Karpas-422 (cell line): ENCODE measurements around the gene MAP7. TPM values are rescaled to one million over a fixed set of nuclear protein-coding genes. Genes with fewer than 3 reads are reported as not detected.

Experiments used
- DNase-seq: peaks from one replicate; pipeline ENCODE4 v3.0.0-alpha.2; 2015
- H2AFZ ChIP-seq: fragments of 200-600 bp; sonication (generic); 2 replicates; pipeline ENCODE4 v1.6.1; 2014; ENCODE audit warnings: antibody characterized with exemption, low read length, mixed read lengths
- H3K27ac ChIP-seq: fragments of 200-600 bp; sonication (generic); 2 replicates; pipeline ENCODE4 v1.5.1; 2014; ENCODE audit warnings: mild to moderate bottlenecking, low read length, moderate library complexity
- H3K27me3 ChIP-seq: fragments of 200-600 bp; sonication (generic); 2 replicates; pipeline ENCODE4 v1.6.1; 2014; ENCODE audit warnings: low read length, mixed read lengths
- H3K36me3 ChIP-seq: fragments of 200-600 bp; sonication (generic); 2 replicates; pipeline ENCODE4 v1.6.1; 2014; ENCODE audit warnings: low read length, mixed read lengths; ENCODE audit not compliant: insufficient read depth
- H3K4me1 ChIP-seq: fragments of 200-600 bp; sonication (generic); 2 replicates; pipeline ENCODE4 v1.6.1; 2014; ENCODE audit warnings: mild to moderate bottlenecking, low read length, mixed read lengths
- H3K4me2 ChIP-seq: fragments of 200-600 bp; sonication (generic); 2 replicates; pipeline ENCODE4 v1.6.1; 2014; ENCODE audit warnings: low read length, low read depth, mild to moderate bottlenecking; ENCODE audit not compliant: poor library complexity, severe bottlenecking
- H3K4me3 ChIP-seq: fragments of 200-600 bp; sonication (generic); 2 replicates; pipeline ENCODE4 v1.5.1; 2014; ENCODE audit warnings: mild to moderate bottlenecking, antibody characterized with exemption, low read length, mixed read lengths
- H3K79me2 ChIP-seq: fragments of 200-600 bp; sonication (generic); 2 replicates; pipeline ENCODE4 v1.6.1; 2014; ENCODE audit warnings: mild to moderate bottlenecking, low read length, mixed read lengths
- H3K9ac ChIP-seq: fragments of 200-600 bp; sonication (generic); 2 replicates; pipeline ENCODE4 v1.6.0; 2014; ENCODE audit warnings: low read length
- H3K9me2 ChIP-seq: fragments of 200-600 bp; sonication (generic), shearing (Covaris generic); replicated peaks from 2 replicates; pipeline ENCODE4 v1.6.0; 2014; ENCODE audit warnings: mild to moderate bottlenecking, low read length, moderate library complexity; ENCODE audit not compliant: insufficient read depth
- H3K9me3 ChIP-seq: fragments of 300-700, 200-600 bp; sonication (generic); 2 replicates; pipeline ENCODE4 v1.6.1; 2014; ENCODE audit warnings: low read length, mixed read lengths
- H4K20me1 ChIP-seq: fragments of 200-600 bp; sonication (generic); 2 replicates; pipeline ENCODE4 v1.6.1; 2014; ENCODE audit warnings: mild to moderate bottlenecking, antibody characterized with exemption, low read length, low read depth; ENCODE audit not compliant: insufficient read depth
- total RNA-seq: library from RNA; depleted of rRNA; stranded (reverse); fragments of >200 nt; shearing (Covaris generic); gene quantifications from 2 replicates; pipeline ENCODE4 v1.2.3, GENCODE V29; 2014; ENCODE audit warnings: low replicate concordance

The MAP7 gene
- total RNA-seq, 1 experiment from 2014 or later: not detected

DNA sequence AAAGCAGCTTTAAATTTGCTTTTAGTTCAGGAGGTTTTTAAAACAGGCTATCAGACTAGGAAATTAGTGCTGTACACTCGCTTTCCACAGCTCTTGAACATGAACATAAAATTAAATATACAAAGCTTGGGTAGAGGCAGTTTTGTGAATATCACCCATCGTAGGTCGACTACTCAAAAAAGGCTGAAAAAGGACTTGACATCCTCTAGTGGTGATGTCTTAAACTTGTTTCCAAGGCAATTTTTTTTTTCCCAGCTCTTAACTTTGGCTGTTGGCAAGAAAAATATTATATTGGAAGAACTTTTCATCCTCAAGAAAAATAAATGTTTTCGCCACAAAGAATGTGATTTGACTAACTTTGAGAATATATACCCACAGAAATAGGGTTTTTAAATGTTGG is 2.9 kb downstream of the MAP7 start:
- no peaks in the 10 kb centered on the region for H3K79me2 ChIP-seq
- no peak overlapping the region for H3K4me2 ChIP-seq
- peak; percentile 54 for DNase-seq
- no peaks in the 10 kb centered on the region for H3K9me2 ChIP-seq
- no peaks in the 10 kb centered on the region for H3K9me3 ChIP-seq
- H3K4me3 ChIP-seq: no peak overlapping the region
- no peak overlapping the region for H3K27ac ChIP-seq
- no peaks in the 10 kb centered on the region for H4K20me1 ChIP-seq
- no peaks in the 10 kb centered on the region for H3K27me3 ChIP-seq
- H3K4me1 ChIP-seq: no peaks in the 10 kb centered on the region
- no peak overlapping the region for H3K9ac ChIP-seq
- no peaks in the 10 kb centered on the region for H3K36me3 ChIP-seq
- H2AFZ ChIP-seq: no peak overlapping the region

GRCh38 chr6:136546331-136546730 is 3.9 kb downstream of the MAP7 start:
- Histone ChIP-seq H3K4me3 (no peak overlapping the region), H3K9me3 (no peaks in the 10 kb centered on the region), H2AFZ (no peak overlapping the region), H3K36me3 (no peaks in the 10 kb centered on the region), H3K27me3 (no peaks in the 10 kb centered on the region), H3K4me1 (no peaks in the 10 kb centered on the region), H3K9ac (no peak overlapping the region), H3K9me2 (no peaks in the 10 kb centered on the region), H3K79me2 (no peaks in the 10 kb centered on the region), H3K27ac (no peak overlapping the region), H3K4me2 (no peak overlapping the region), H4K20me1 (no peaks in the 10 kb centered on the region)
- no peak for DNase-seq

DNA sequence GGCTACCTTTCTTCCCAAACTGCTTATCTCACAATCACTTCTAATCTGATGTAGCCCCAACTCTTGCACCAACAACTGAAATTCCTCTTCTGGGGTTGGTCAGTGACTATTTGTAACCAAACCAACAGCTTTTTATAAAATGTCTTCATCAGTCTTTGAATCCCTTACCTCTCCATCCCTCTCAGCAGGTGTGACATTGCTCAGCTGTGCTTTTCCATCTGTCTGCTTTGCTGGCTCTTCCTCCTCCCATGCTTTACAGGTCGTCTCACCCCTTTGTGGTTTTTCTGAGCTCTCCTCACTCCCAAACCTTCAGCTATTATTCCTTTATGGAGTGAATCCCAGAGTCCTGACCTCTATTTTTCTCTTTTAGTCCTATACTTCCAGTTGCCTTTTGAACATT is 5.9 kb downstream of the MAP7 start:
- no peaks in the 10 kb centered on the region for H3K27me3 ChIP-seq
- no peaks in the 10 kb centered on the region for H4K20me1 ChIP-seq
- no peaks in the 10 kb centered on the region for H3K79me2 ChIP-seq
- DNase-seq: no peak
- H2AFZ ChIP-seq: no peak overlapping the region
- no peak overlapping the region for H3K27ac ChIP-seq
- no peak overlapping the region for H3K9ac ChIP-seq
- H3K9me3 ChIP-seq: no peaks in the 10 kb centered on the region
- no peaks in the 10 kb centered on the region for H3K4me1 ChIP-seq
- H3K36me3 ChIP-seq: no peaks in the 10 kb centered on the region
- no peaks in the 10 kb centered on the region for H3K9me2 ChIP-seq
- H3K4me2 ChIP-seq: no peak overlapping the region
- H3K4me3 ChIP-seq: no peak overlapping the region

- H3K9me2 ChIP-seq: no peaks in the 10 kb centered on the region
- DNase-seq: no peak
Observed at GRCh38 chr6:136541395-136541794, 8.8 kb downstream of the MAP7 start.

GRCh38 chr6:136539967-136540652 is 10.1 kb downstream of the MAP7 start:
- Histone ChIP-seq H3K4me1 (no peaks in the 10 kb centered on the region), H3K27ac (no peak overlapping the region), H3K79me2 (no peaks in the 10 kb centered on the region), H2AFZ (no peak overlapping the region), H3K9ac (no peak overlapping the region), H3K36me3 (no peaks in the 10 kb centered on the region), H3K4me2 (no peak overlapping the region), H3K27me3 (no peaks in the 10 kb centered on the region), H4K20me1 (no peaks in the 10 kb centered on the region), H3K9me3 (no peaks in the 10 kb centered on the region), H3K4me3 (no peak overlapping the region), H3K9me2 (no peaks in the 10 kb centered on the region)
- DNase-seq: no peak

More at GRCh38 chr6:136541395-136541794, 8.8 kb downstream of the MAP7 start:
- Histone ChIP-seq H3K79me2 (no peaks in the 10 kb centered on the region), H3K4me3 (no peak overlapping the region), H3K27ac (no peak overlapping the region), H3K9ac (no peak overlapping the region), H3K4me1 (no peaks in the 10 kb centered on the region), H2AFZ (no peak overlapping the region), H3K4me2 (no peak overlapping the region), H3K27me3 (no peaks in the 10 kb centered on the region), H4K20me1 (no peaks in the 10 kb centered on the region), H3K9me3 (no peaks in the 10 kb centered on the region), H3K36me3 (no peaks in the 10 kb centered on the region)

DNA sequence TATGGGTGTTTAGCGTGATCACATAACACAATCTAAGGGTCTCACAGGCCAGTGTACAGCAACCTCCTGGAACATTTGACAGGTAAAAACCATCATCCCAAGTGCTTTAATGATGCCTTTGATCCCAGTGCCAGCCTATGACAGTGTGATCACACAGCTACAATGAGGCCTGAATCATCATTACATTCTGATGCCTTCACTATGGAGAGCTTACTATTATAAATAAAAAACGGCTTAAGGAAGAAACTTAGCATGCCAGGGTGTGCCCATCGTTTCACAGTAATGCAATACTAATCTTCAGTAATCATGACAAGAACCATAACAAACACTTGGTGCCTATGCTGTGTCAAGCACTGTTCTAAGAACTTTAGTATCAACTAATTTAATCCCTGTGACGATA is 11.4 kb downstream of the MAP7 start:
- H3K9me3 ChIP-seq: no peaks in the 10 kb centered on the region
- no peak overlapping the region for H3K27ac ChIP-seq
- H3K79me2 ChIP-seq: no peaks in the 10 kb centered on the region
- DNase-seq: no peak
- H3K4me1 ChIP-seq: no peaks in the 10 kb centered on the region
- H3K36me3 ChIP-seq: no peaks in the 10 kb centered on the region
- H4K20me1 ChIP-seq: no peaks in the 10 kb centered on the region
- no peak overlapping the region for H3K9ac ChIP-seq
- H3K4me2 ChIP-seq: no peak overlapping the region
- no peak overlapping the region for H3K4me3 ChIP-seq
- H3K9me2 ChIP-seq: no peaks in the 10 kb centered on the region
- no peaks in the 10 kb centered on the region for H3K27me3 ChIP-seq
- H2AFZ ChIP-seq: no peak overlapping the region

GRCh38 chr6:136535880-136536650 is 14.2 kb downstream of the MAP7 start:
- Histone ChIP-seq H3K9me2 (no peaks in the 10 kb centered on the region), H4K20me1 (no peaks in the 10 kb centered on the region), H3K36me3 (no peaks in the 10 kb centered on the region), H3K4me2 (no peak overlapping the region), H3K9ac (no peak overlapping the region), H3K4me3 (no peak overlapping the region), H3K27me3 (no peaks in the 10 kb centered on the region), H3K79me2 (no peaks in the 10 kb centered on the region), H3K4me1 (no peaks in the 10 kb centered on the region), H2AFZ (no peak overlapping the region), H3K9me3 (no peaks in the 10 kb centered on the region), H3K27ac (no peak overlapping the region)
- no peak for DNase-seq

GRCh38 chr6:136535017-136535765 is 15.0 kb downstream of the MAP7 start:
- Histone ChIP-seq H3K27ac (no peak overlapping the region), H3K36me3 (no peaks in the 10 kb centered on the region), H3K9ac (no peak overlapping the region), H3K9me2 (no peaks in the 10 kb centered on the region), H3K9me3 (no peaks in the 10 kb centered on the region), H3K4me1 (no peaks in the 10 kb centered on the region), H3K4me3 (no peak overlapping the region), H3K79me2 (no peaks in the 10 kb centered on the region), H3K27me3 (no peaks in the 10 kb centered on the region), H2AFZ (no peak overlapping the region), H4K20me1 (no peaks in the 10 kb centered on the region), H3K4me2 (no peak overlapping the region)
- DNase-seq: no peak
